ENCODE results near the gene ZPLD1.

Gene ZPLD1

DNA sequence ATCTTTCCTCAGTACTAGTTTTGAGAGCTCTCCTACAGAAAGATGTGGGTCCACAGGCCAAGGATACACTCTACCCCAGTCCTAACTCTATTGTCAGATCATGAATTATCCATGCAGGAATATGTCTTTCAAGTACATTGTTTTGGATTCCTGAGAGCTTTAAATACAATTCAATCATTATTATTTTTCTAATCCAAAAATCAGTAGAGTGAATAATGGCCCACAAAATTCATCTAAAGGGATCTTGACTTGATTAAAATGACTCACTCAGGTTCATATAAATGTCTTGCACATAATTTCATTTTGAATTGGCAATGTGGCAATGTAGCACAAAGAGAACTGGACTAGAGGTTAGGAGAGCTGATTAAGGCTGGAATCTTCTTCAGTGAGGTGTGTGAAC is 93.9 kb downstream of the ZPLD1 start:
- no peak for DNase-seq (ENCODE audit: low spot score)

Data from globus pallidus (tissue), 1 donor.